ENCODE data around the gene EXOSC2. TPM values are rescaled to one million over a fixed set of nuclear protein-coding genes. Genes with fewer than 3 reads are reported as not detected.

Gene EXOSC2
- total RNA-seq, 1 experiment from 2014 or later, result 57.7 TPM

- TF ChIP-seq CTCF (IDR thresholded peaks at IDR 0.05; ENCODE audit: unreplicated experiment), result no peak
- no TSS peak for BruUV-seq (replicated peaks)
- H3K4me3 Mint-ChIP-seq (ENCODE audit: unreplicated experiment), result no peak overlapping the region
Observed at GRCh38 chr9:130735566-130735965, 42.0 kb downstream of the EXOSC2 start.

GRCh38 chr9:130736834-130737233, 43.3 kb downstream of the EXOSC2 start:
- no TSS peak for BruUV-seq (replicated peaks)
- H3K36me3 Mint-ChIP-seq (ENCODE audit: insufficient read depth, unreplicated experiment), result no peaks in the 10 kb centered on the region

More at GRCh38 chr9:130735566-130735965, 42.0 kb downstream of the EXOSC2 start:
- CTCF ChIA-PET, result interaction anchor here (0.6 to 1.2 kb wide), 4 partner anchors 8 to 173 kb away, joined by 3 to 8 read pairs (median 4); no protein-coding TSS in a partner anchor
- DNase-seq (ENCODE audit: unreplicated experiment), result no peak
- Mint-ChIP-seq H3K27me3 (ENCODE audit: insufficient read depth, unreplicated experiment) (no peaks in the 10 kb centered on the region), H3K9me3 (ENCODE audit: unreplicated experiment) (no peaks in the 10 kb centered on the region), H3K36me3 (ENCODE audit: insufficient read depth, unreplicated experiment) (peaks cover 1% of the 10 kb centered on the region), H3K27ac (ENCODE audit: low read depth, unreplicated experiment) (no peak overlapping the region), H3K4me1 (ENCODE audit: insufficient read depth, unreplicated experiment) (peaks cover 17% of the 10 kb centered on the region)
- POLR2A ChIA-PET, result interaction anchor here (1.2 kb wide), 1 partner anchor 111 kb away, joined by 4 read pairs; no protein-coding TSS in a partner anchor
- intact Hi-C loops (cut with micrococcal nuclease), result no loop called here

GRCh38 chr9:130738281-130738680, 44.7 kb downstream of the EXOSC2 start:
- POLR2A ChIA-PET, result interaction anchor here (0.6 to 1.0 kb wide), 2 partner anchors 10 kb away, joined by 3 read pairs; no protein-coding TSS in a partner anchor
- no peaks in the 10 kb centered on the region for H3K36me3 Mint-ChIP-seq (ENCODE audit: insufficient read depth, unreplicated experiment)

More at GRCh38 chr9:130736834-130737233, 43.3 kb downstream of the EXOSC2 start:
- Mint-ChIP-seq H3K9me3 (ENCODE audit: unreplicated experiment) (no peaks in the 10 kb centered on the region), H3K4me3 (ENCODE audit: unreplicated experiment) (no peak overlapping the region), H3K27me3 (ENCODE audit: insufficient read depth, unreplicated experiment) (no peaks in the 10 kb centered on the region), H3K4me1 (ENCODE audit: insufficient read depth, unreplicated experiment) (peaks cover 13% of the 10 kb centered on the region), H3K27ac (ENCODE audit: low read depth, unreplicated experiment) (no peak overlapping the region)
- no peak for DNase-seq (ENCODE audit: unreplicated experiment)
- intact Hi-C loops (cut with micrococcal nuclease), result no loop called here
- TF ChIP-seq CTCF (IDR thresholded peaks at IDR 0.05; ENCODE audit: unreplicated experiment), result no peak
- POLR2A ChIA-PET, result interaction anchor here (0.7 to 0.9 kb wide), 2 partner anchors 10 to 38 kb away, joined by 3 to 4 read pairs; no protein-coding TSS in a partner anchor
- CTCF ChIA-PET, result interaction anchor here (0.9 kb wide), 1 partner anchor 127 kb away, joined by 4 read pairs; no protein-coding TSS in a partner anchor

GRCh38 chr9:130739081-130739480, 45.5 kb downstream of the EXOSC2 start:
- no TSS peak for BruUV-seq (replicated peaks)
- H3K27ac Mint-ChIP-seq (ENCODE audit: low read depth, unreplicated experiment), result no peak overlapping the region
- no peak for TF ChIP-seq CTCF (IDR thresholded peaks at IDR 0.05; ENCODE audit: unreplicated experiment)
- POLR2A ChIA-PET, result interaction anchor here (0.6 to 1.0 kb wide), 2 partner anchors 10 to 11 kb away, joined by 3 read pairs; no protein-coding TSS in a partner anchor
- H3K9me3 Mint-ChIP-seq (ENCODE audit: unreplicated experiment), result no peaks in the 10 kb centered on the region
- intact Hi-C loops (cut with micrococcal nuclease), result no loop called here
- H3K4me3 Mint-ChIP-seq (ENCODE audit: unreplicated experiment), result no peak overlapping the region
- no peak for DNase-seq (ENCODE audit: unreplicated experiment)
- no peaks in the 10 kb centered on the region for H3K27me3 Mint-ChIP-seq (ENCODE audit: insufficient read depth, unreplicated experiment)
- H3K36me3 Mint-ChIP-seq (ENCODE audit: insufficient read depth, unreplicated experiment), result no peaks in the 10 kb centered on the region
- H3K4me1 Mint-ChIP-seq (ENCODE audit: insufficient read depth, unreplicated experiment), result peaks cover 8% of the 10 kb centered on the region
- CTCF ChIA-PET, result interaction anchor here (2.3 kb wide), 1 partner anchor 38 kb away, joined by 6 read pairs; no protein-coding TSS in a partner anchor

More at GRCh38 chr9:130738281-130738680, 44.7 kb downstream of the EXOSC2 start:
- no TSS peak for BruUV-seq (replicated peaks)
- Mint-ChIP-seq H3K4me3 (ENCODE audit: unreplicated experiment) (no peak overlapping the region), H3K27me3 (ENCODE audit: insufficient read depth, unreplicated experiment) (no peaks in the 10 kb centered on the region), H3K27ac (ENCODE audit: low read depth, unreplicated experiment) (no peak overlapping the region), H3K4me1 (ENCODE audit: insufficient read depth, unreplicated experiment) (peaks cover 8% of the 10 kb centered on the region), H3K9me3 (ENCODE audit: unreplicated experiment) (no peaks in the 10 kb centered on the region)
- intact Hi-C loops (cut with micrococcal nuclease), result no loop called here
- CTCF ChIA-PET, result interaction anchor here (2.3 kb wide), 1 partner anchor 37 kb away, joined by 6 read pairs; no protein-coding TSS in a partner anchor
- no peak for DNase-seq (ENCODE audit: unreplicated experiment)
- no peak for TF ChIP-seq CTCF (IDR thresholded peaks at IDR 0.05; ENCODE audit: unreplicated experiment)

Measured in MCF 10A (cell line).